ENCODE data around the gene PGAM4. TPM values are rescaled to one million over a fixed set of nuclear protein-coding genes. Genes with fewer than 3 reads are reported as not detected.

PGAM4 gene
- 0.46 TPM in 1 of 3 replicates, not detected in the others for total RNA-seq (2021)
- not detected for Bru-seq, nascent RNA
- long read RNA-seq, experiment 1: 0 reads
- long read RNA-seq, experiment 2: 0 reads
- long read RNA-seq, experiment 3: 0 reads

DNA sequence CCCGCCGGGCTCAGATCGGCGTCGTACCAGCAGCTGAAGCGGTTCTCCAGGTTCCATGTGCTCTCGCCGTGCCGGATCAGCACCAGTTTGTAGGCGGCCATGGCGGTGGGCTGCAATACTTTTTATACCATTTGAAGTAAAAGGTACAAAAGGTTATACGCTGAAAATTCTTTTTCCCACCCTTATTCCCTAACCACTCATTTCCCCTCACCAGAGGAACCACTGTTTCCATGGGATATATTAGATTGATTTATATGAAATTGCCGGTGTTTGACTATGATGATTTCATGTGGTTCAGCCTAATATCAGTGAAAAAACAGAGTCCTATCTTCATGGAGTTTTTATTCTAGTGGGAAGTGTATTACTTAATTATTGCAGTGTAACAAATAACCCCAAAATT, at the start of gene PGAM4:
Gene PGAM4 (minus strand): TSS at position 101 of the 400 bp plus-strand sequence. CDS start 0 bp downstream, at position 101.
- ATAC-seq: no peak
- Mint-ChIP-seq H3K4me3 (no peak within 1 kb of the TSS), H3K4me1 (no peaks in the 10 kb centered on the region), H3K27me3 (ENCODE audit: low read depth) (no peaks in the 10 kb centered on the region), H3K36me3 (no peaks in the 10 kb centered on the region), H3K27ac (no peak within 1 kb of the TSS), H3K9me3 (no peaks in the 10 kb centered on the region)
- DNase-seq (ENCODE audit: low spot score): no peak
- no peak for TF ChIP-seq GABPB1 (CRISPR knock-in tag; IDR thresholded peaks at IDR 0.05)
- TF ChIP-seq KAT7 (CRISPR knock-in tag; IDR thresholded peaks at IDR 0.05; ENCODE audit: borderline replicate concordance): no peak
- no peak for TF ChIP-seq ZNF396 (CRISPR knock-in tag; IDR thresholded peaks at IDR 0.05; ENCODE audit: borderline replicate concordance)
- no peak for TF ChIP-seq ZNF317 (CRISPR knock-in tag; IDR thresholded peaks at IDR 0.05; ENCODE audit: borderline replicate concordance, low read depth)
- TF ChIP-seq, protein P1, sequence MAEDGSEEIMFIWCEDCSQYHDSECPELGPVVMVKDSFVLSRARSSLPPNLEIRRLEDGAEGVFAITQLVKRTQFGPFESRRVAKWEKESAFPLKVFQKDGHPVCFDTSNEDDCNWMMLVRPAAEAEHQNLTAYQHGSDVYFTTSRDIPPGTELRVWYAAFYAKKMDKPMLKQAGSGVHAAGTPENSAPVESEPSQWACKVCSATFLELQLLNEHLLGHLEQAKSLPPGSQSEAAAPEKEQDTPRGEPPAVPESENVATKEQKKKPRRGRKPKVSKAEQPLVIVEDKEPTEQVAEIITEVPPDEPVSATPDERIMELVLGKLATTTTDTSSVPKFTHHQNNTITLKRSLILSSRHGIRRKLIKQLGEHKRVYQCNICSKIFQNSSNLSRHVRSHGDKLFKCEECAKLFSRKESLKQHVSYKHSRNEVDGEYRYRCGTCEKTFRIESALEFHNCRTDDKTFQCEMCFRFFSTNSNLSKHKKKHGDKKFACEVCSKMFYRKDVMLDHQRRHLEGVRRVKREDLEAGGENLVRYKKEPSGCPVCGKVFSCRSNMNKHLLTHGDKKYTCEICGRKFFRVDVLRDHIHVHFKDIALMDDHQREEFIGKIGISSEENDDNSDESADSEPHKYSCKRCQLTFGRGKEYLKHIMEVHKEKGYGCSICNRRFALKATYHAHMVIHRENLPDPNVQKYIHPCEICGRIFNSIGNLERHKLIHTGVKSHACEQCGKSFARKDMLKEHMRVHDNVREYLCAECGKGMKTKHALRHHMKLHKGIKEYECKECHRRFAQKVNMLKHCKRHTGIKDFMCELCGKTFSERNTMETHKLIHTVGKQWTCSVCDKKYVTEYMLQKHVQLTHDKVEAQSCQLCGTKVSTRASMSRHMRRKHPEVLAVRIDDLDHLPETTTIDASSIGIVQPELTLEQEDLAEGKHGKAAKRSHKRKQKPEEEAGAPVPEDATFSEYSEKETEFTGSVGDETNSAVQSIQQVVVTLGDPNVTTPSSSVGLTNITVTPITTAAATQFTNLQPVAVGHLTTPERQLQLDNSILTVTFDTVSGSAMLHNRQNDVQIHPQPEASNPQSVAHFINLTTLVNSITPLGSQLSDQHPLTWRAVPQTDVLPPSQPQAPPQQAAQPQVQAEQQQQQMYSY (CRISPR knock-in tag; IDR thresholded peaks at IDR 0.05): no peak
- TF ChIP-seq, protein P2, sequence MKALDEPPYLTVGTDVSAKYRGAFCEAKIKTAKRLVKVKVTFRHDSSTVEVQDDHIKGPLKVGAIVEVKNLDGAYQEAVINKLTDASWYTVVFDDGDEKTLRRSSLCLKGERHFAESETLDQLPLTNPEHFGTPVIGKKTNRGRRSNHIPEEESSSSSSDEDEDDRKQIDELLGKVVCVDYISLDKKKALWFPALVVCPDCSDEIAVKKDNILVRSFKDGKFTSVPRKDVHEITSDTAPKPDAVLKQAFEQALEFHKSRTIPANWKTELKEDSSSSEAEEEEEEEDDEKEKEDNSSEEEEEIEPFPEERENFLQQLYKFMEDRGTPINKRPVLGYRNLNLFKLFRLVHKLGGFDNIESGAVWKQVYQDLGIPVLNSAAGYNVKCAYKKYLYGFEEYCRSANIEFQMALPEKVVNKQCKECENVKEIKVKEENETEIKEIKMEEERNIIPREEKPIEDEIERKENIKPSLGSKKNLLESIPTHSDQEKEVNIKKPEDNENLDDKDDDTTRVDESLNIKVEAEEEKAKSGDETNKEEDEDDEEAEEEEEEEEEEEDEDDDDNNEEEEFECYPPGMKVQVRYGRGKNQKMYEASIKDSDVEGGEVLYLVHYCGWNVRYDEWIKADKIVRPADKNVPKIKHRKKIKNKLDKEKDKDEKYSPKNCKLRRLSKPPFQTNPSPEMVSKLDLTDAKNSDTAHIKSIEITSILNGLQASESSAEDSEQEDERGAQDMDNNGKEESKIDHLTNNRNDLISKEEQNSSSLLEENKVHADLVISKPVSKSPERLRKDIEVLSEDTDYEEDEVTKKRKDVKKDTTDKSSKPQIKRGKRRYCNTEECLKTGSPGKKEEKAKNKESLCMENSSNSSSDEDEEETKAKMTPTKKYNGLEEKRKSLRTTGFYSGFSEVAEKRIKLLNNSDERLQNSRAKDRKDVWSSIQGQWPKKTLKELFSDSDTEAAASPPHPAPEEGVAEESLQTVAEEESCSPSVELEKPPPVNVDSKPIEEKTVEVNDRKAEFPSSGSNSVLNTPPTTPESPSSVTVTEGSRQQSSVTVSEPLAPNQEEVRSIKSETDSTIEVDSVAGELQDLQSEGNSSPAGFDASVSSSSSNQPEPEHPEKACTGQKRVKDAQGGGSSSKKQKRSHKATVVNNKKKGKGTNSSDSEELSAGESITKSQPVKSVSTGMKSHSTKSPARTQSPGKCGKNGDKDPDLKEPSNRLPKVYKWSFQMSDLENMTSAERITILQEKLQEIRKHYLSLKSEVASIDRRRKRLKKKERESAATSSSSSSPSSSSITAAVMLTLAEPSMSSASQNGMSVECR (CRISPR knock-in tag; IDR thresholded peaks at IDR 0.05; ENCODE audit: borderline replicate concordance): no peak
- TF ChIP-seq, protein P3, sequence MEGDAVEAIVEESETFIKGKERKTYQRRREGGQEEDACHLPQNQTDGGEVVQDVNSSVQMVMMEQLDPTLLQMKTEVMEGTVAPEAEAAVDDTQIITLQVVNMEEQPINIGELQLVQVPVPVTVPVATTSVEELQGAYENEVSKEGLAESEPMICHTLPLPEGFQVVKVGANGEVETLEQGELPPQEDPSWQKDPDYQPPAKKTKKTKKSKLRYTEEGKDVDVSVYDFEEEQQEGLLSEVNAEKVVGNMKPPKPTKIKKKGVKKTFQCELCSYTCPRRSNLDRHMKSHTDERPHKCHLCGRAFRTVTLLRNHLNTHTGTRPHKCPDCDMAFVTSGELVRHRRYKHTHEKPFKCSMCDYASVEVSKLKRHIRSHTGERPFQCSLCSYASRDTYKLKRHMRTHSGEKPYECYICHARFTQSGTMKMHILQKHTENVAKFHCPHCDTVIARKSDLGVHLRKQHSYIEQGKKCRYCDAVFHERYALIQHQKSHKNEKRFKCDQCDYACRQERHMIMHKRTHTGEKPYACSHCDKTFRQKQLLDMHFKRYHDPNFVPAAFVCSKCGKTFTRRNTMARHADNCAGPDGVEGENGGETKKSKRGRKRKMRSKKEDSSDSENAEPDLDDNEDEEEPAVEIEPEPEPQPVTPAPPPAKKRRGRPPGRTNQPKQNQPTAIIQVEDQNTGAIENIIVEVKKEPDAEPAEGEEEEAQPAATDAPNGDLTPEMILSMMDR (IDR thresholded peaks at IDR 0.05): no peak
- TF ChIP-seq ELF4 (CRISPR knock-in tag; IDR thresholded peaks at IDR 0.05; ENCODE audit: low read depth): no peak
- TF ChIP-seq ZNF671 (CRISPR knock-in tag; IDR thresholded peaks at IDR 0.05): no peak
- no peak for TF ChIP-seq NFE2L1 (CRISPR knock-in tag; IDR thresholded peaks at IDR 0.05)
- no peak for TF ChIP-seq ZNF138 (CRISPR knock-in tag; conservative IDR thresholded peaks at IDR 0.05)
- TF ChIP-seq NFATC4 (CRISPR knock-in tag; IDR thresholded peaks at IDR 0.05): no peak
- TF ChIP-seq, protein P4, sequence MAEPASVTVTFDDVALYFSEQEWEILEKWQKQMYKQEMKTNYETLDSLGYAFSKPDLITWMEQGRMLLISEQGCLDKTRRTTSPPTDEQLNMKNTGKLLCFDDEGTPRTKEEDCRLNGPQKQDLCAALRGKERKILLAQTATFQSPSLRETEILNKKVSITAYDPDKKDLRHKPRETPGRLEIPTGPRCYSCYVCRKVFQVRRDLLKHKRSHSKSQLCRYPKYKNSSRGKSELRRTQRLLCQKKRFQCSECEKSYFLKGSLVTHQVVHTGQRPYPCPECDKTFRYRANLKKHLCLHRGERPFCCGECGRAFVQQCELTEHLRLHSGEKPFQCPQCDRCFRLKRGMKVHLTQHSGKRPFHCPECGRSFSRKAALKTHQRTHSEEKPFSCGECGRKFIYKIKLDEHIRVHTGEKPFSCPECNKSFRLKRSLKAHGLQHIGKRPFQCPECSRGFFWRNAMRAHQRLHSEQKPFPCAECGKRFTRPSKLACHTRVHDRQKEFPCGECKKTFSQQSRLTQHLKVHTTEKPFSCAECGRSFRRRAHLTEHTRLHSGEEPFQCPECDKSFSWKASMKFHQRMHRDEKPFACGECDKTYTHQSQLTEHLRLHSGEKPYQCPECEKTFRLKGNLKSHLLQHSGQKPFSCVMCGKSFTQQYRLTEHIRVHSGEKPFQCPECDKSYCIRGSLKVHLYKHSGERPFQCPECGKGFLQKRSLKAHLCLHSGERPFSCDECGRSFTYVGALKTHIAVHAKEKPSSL (CRISPR knock-in tag; conservative IDR thresholded peaks at IDR 0.05): no peak
- POLR2A ChIA-PET: no interaction called here
- CTCF ChIA-PET: no interaction called here

DNA sequence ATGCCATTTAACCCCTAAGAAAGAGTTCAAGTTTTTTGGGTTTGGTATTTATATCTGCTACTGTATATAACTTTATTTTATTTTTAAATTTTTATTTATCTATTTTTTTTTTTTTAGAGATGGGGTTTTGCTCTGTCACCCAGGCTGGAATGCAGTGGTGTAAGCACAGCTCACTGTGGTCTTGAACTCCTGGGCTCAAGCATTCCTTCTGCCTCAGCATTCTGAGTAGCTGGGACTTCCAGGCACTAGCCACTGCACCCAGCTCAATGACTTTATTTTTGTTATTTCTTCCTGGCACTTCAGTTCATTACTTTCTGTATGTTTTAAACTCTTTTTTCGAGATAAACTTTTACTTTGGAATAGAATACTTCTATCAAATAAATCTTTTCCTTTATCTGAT, 42.4 kb upstream of the PGAM4 start:
- ATAC-seq (no peak), DNase-seq (ENCODE audit: low spot score) (no peak)
- H3K36me3 Mint-ChIP-seq: no peaks in the 10 kb centered on the region
- no peak overlapping the region for H3K4me3 Mint-ChIP-seq
- ChIA-PET POLR2A (interaction anchor here (0.7 kb wide), 1 partner anchor 117 kb away, joined by 3 read pairs; the partner anchor contains the start of gene MAGT1), CTCF (no interaction called here)
- H3K27ac Mint-ChIP-seq: no peak overlapping the region
- H3K27me3 Mint-ChIP-seq (ENCODE audit: low read depth): no peaks in the 10 kb centered on the region
- no peaks in the 10 kb centered on the region for H3K9me3 Mint-ChIP-seq
- peaks cover 2% of the 10 kb centered on the region; the same call in 1 of the 2 replicates for H3K4me1 Mint-ChIP-seq
- TF ChIP-seq PRRX2 (CRISPR knock-in tag; IDR thresholded peaks at IDR 0.05): no peak
- TF ChIP-seq, protein P5, sequence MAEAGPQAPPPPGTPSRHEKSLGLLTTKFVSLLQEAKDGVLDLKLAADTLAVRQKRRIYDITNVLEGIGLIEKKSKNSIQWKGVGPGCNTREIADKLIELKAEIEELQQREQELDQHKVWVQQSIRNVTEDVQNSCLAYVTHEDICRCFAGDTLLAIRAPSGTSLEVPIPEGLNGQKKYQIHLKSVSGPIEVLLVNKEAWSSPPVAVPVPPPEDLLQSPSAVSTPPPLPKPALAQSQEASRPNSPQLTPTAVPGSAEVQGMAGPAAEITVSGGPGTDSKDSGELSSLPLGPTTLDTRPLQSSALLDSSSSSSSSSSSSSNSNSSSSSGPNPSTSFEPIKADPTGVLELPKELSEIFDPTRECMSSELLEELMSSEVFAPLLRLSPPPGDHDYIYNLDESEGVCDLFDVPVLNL (CRISPR knock-in tag; IDR thresholded peaks at IDR 0.05; ENCODE audit: borderline replicate concordance, low read depth): no peak
- TF ChIP-seq, protein P6, sequence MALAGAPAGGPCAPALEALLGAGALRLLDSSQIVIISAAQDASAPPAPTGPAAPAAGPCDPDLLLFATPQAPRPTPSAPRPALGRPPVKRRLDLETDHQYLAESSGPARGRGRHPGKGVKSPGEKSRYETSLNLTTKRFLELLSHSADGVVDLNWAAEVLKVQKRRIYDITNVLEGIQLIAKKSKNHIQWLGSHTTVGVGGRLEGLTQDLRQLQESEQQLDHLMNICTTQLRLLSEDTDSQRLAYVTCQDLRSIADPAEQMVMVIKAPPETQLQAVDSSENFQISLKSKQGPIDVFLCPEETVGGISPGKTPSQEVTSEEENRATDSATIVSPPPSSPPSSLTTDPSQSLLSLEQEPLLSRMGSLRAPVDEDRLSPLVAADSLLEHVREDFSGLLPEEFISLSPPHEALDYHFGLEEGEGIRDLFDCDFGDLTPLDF (CRISPR knock-in tag; IDR thresholded peaks at IDR 0.05): no peak
- no peak for TF ChIP-seq OVOL2 (CRISPR knock-in tag; IDR thresholded peaks at IDR 0.05; ENCODE audit: borderline replicate concordance)
- TF ChIP-seq, protein P7, sequence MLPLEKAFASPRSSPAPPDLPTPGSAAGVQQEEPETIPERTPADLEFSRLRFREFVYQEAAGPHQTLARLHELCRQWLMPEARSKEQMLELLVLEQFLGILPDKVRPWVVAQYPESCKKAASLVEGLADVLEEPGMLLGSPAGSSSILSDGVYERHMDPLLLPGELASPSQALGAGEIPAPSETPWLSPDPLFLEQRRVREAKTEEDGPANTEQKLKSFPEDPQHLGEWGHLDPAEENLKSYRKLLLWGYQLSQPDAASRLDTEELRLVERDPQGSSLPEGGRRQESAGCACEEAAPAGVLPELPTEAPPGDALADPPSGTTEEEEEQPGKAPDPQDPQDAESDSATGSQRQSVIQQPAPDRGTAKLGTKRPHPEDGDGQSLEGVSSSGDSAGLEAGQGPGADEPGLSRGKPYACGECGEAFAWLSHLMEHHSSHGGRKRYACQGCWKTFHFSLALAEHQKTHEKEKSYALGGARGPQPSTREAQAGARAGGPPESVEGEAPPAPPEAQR (CRISPR knock-in tag; IDR thresholded peaks at IDR 0.05): no peak
- TF ChIP-seq RELA (CRISPR knock-in tag; IDR thresholded peaks at IDR 0.05; ENCODE audit: borderline replicate concordance): no peak
